Activated naive CD4-positive, alpha-beta T cell treated with anti-CD3 and anti-CD28 coated beads, Interleukin-2, amount 50 U/mL, for 72 hours (primary cell): ENCODE results near the gene GRM4. TPM values are rescaled to one million over a fixed set of nuclear protein-coding genes. Genes with fewer than 3 reads are reported as not detected.

ENCODE experiments used
- ATAC-seq, 2 donors: fragments of 150-1000 bp; cut with Tn5 transposase; 2 replicates each; pipeline ENCODE4 v1.10.0; 2021; ENCODE audit warnings: mild to moderate bottlenecking in 2 of 2, moderate library complexity in 2 of 2
- DNase-seq, 2 donors: peaks; one replicate each; pipeline ENCODE4 v3.0.0; 2021 to 2022; ENCODE audit warnings: low spot score in 2 of 2
- H3K27ac Mint-ChIP-seq, 2 donors: one replicate each; pipeline ENCODE4 v1.8.0; 2022; ENCODE audit warnings: mild to moderate bottlenecking in 2 of 2, mixed read lengths in 2 of 2
- H3K36me3 Mint-ChIP-seq, 2 donors: one replicate each; pipeline ENCODE4 v1.8.0; 2022; ENCODE audit warnings: mixed read lengths in 2 of 2
- H3K9me3 Mint-ChIP-seq, 2 donors: one replicate each; pipeline ENCODE4 v1.8.0; 2022; ENCODE audit warnings: mixed read lengths in 2 of 2
- total RNA-seq, 2 donors: library from RNA; stranded (reverse); gene quantifications; one replicate each; pipeline ENCODE4 v1.2.3, GENCODE V29; 2022

The GRM4 gene
- total RNA-seq, 2 donors from 2014 or later = 0.12 to 0.36 TPM

- no peak for ATAC-seq
- H3K27ac Mint-ChIP-seq = no peak overlapping the region
- no peak for DNase-seq
- no peaks in the 10 kb centered on the region for H3K9me3 Mint-ChIP-seq
- no peaks in the 10 kb centered on the region for H3K36me3 Mint-ChIP-seq
Measured at GRCh38 chr6:34035704-34036356, 110.1 kb downstream of the GRM4 start.

DNA sequence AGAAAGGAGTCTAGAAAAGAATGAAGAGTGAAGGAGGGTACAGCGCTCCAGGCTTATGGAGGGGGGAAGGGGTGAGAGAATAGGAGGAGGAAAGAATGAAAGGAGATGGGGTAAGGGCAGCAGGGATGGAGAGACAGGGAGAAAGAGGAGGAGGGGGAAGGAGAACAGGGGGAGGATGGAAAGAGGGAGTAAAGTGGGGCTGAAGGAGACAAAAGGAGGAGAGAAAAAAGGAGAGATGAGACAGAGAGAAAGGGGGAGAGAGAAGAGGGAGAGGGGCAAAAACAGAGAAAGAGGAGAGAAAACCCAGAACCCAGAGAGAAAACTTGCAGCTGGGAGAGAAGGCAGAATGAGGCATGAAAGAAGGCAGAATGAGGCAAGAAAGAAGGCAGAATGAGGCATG lies 110.7 kb downstream of the GRM4 start:
- ATAC-seq (no peak), DNase-seq (no peak)
- H3K36me3 Mint-ChIP-seq = no peaks in the 10 kb centered on the region
- no peak overlapping the region for H3K27ac Mint-ChIP-seq
- H3K9me3 Mint-ChIP-seq = no peaks in the 10 kb centered on the region

GRCh38 chr6:34032856-34033255 lies 113.0 kb downstream of the GRM4 start:
- Mint-ChIP-seq H3K27ac (no peak overlapping the region), H3K9me3 (no peaks in the 10 kb centered on the region), H3K36me3 (no peaks in the 10 kb centered on the region)
- DNase-seq (no peak), ATAC-seq (no peak)

- Mint-ChIP-seq H3K27ac (no peak overlapping the region), H3K36me3 (no peaks in the 10 kb centered on the region), H3K9me3 (no peaks in the 10 kb centered on the region)
- no peak for DNase-seq
- ATAC-seq = no peak
Measured at GRCh38 chr6:34031625-34032383, 114.1 kb downstream of the GRM4 start.

GRCh38 chr6:34030831-34031624 lies 114.9 kb downstream of the GRM4 start:
- no peak for DNase-seq
- Mint-ChIP-seq H3K36me3 (no peaks in the 10 kb centered on the region), H3K9me3 (no peaks in the 10 kb centered on the region), H3K27ac (no peak overlapping the region)
- ATAC-seq = no peak

GRCh38 chr6:34029489-34030280 lies 116.2 kb downstream of the GRM4 start:
- H3K9me3 Mint-ChIP-seq = no peaks in the 10 kb centered on the region
- H3K36me3 Mint-ChIP-seq = no peaks in the 10 kb centered on the region
- H3K27ac Mint-ChIP-seq = peak overlapping the region in 1 of 2 donors; percentile 19
- ATAC-seq = no peak
- DNase-seq = no peak

DNA sequence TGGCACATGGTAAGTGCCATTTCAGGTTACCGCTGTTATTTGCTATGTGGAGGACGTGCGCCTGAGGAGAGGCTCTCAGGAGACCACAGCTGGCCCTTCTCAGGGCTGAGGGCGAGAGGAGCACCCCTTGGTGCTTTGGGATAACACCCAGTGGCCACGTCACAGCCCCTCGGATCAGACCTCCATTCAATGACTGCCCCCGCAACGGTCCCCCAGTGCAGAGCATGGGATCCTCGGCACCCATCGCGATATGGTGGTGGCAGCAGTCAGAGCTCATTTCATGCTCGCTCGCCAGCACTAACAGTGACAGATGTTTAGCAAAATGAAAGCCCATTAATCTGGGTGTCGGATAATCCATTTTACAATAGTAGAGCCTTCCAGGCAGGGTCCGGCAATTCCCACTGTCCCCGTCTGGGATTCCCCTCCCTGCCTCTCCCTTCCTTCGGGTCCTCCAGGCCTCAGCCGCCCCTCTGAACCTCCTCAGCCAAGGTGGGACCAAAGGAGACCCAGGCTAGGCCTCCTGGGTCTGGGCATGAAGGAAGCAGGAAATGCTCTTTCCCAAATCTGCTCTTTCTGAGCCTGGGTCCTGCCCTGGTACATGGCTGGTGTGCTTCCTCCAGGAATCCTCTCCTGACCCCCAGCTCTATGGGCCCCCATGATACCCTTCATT lies 117.1 kb downstream of the GRM4 start:
- ATAC-seq (no peak), DNase-seq (no peak)
- Mint-ChIP-seq H3K27ac (no peak overlapping the region), H3K36me3 (no peaks in the 10 kb centered on the region), H3K9me3 (no peaks in the 10 kb centered on the region)

GRCh38 chr6:34027939-34028441 lies 117.9 kb downstream of the GRM4 start:
- Mint-ChIP-seq H3K36me3 (no peaks in the 10 kb centered on the region), H3K27ac (no peak overlapping the region), H3K9me3 (no peaks in the 10 kb centered on the region)
- no peak for DNase-seq
- no peak for ATAC-seq

DNA sequence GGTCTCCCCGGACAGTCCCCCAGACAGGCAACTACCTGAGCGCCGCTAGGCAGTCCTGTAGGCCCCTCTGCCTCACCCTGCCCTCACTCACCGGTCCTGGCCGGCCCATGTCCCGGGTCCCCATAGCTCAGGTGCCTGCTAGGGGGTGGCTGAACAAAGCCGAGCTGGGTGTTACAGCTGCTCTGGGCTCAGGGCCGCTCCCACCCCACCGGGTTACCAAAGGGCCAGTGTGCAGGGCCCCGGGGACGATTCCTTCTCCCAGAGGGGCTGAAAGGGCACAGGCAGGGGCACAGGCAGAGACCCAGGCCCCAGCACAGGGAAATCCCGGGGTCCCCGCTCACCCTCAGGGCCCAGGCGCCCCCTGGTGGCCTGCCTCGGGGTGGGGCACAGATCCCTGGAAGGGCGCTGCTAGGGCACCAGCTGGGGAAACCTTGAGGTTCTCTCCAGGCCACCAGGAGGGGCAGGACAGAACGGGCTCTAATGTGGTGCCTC lies 118.4 kb downstream of the GRM4 start:
- Mint-ChIP-seq H3K36me3 (no peaks in the 10 kb centered on the region), H3K27ac (no peak overlapping the region)
- ATAC-seq = peak; percentile 65 to 88

GRCh38 chr6:34025861-34026260 lies 120.0 kb downstream of the GRM4 start:
- Mint-ChIP-seq H3K36me3 (no peaks in the 10 kb centered on the region), H3K9me3 (no peaks in the 10 kb centered on the region), H3K27ac (peak overlapping the region in 1 of 2 donors; percentile 63)
- ATAC-seq = no peak
- no peak for DNase-seq

More for the DNA sequence above, 118.4 kb downstream of the GRM4 start:
- peak; percentile 61 to 82 for DNase-seq
- H3K9me3 Mint-ChIP-seq = no peaks in the 10 kb centered on the region

GRCh38 chr6:34025112-34025807 lies 120.6 kb downstream of the GRM4 start:
- Mint-ChIP-seq H3K36me3 (no peaks in the 10 kb centered on the region), H3K27ac (no peak overlapping the region), H3K9me3 (no peaks in the 10 kb centered on the region)
- ATAC-seq (no peak), DNase-seq (no peak)

DNA sequence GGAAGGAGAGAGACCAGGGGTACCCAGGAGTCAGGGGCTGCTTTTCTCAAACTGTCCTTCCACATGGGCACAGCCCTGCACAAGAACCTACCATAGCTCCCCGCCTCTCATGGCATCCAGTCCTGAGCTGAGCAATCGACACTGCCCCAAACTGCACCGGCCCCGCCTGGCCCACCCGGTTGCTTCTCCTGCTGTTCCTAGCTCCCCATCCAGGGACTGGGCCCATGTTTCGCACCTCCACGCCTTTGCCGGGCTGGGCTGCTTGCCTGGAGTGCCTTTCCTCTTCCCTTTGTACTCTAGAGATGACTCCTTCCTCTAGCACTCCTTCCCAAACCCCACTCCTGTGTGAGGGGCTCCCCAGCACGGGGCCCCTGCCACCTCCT lies 123.0 kb downstream of the GRM4 start:
- Mint-ChIP-seq H3K27ac (peak overlapping the region in 1 of 2 donors; percentile 22), H3K9me3 (no peaks in the 10 kb centered on the region), H3K36me3 (no peaks in the 10 kb centered on the region)
- ATAC-seq (no peak), DNase-seq (no peak)

- H3K27ac Mint-ChIP-seq = peak overlapping the region in 1 of 2 donors; percentile 22
- ATAC-seq (no peak), DNase-seq (no peak)
- no peaks in the 10 kb centered on the region for H3K9me3 Mint-ChIP-seq
- H3K36me3 Mint-ChIP-seq = no peaks in the 10 kb centered on the region
Measured at GRCh38 chr6:34022250-34022872, 123.5 kb downstream of the GRM4 start.

- no peaks in the 10 kb centered on the region for H3K9me3 Mint-ChIP-seq
- DNase-seq (no peak), ATAC-seq (no peak)
- H3K36me3 Mint-ChIP-seq = no peaks in the 10 kb centered on the region
- no peak overlapping the region for H3K27ac Mint-ChIP-seq
Measured at GRCh38 chr6:34021554-34022190, 124.2 kb downstream of the GRM4 start.
